ENCODE measurements around the gene GPR17.

GPR17 gene

GRCh38 chr2:127629637-127630036 is 16.3 kb upstream of the GPR17 start:
- no peak for DNase-seq (ENCODE audit: extremely low read depth in 1 of 2, low read depth in 1 of 2)

- DNase-seq (ENCODE audit: extremely low read depth in 1 of 2, low read depth in 1 of 2): no peak
Measured at GRCh38 chr2:127630096-127630863, 15.7 kb upstream of the GPR17 start.

GRCh38 chr2:127630864-127631540 is 15.0 kb upstream of the GPR17 start:
- DNase-seq (ENCODE audit: extremely low read depth in 1 of 2, low read depth in 1 of 2): no peak

- no peak for DNase-seq (ENCODE audit: extremely low read depth in 1 of 2, low read depth in 1 of 2)
Measured at GRCh38 chr2:127631541-127631996, 14.4 kb upstream of the GPR17 start.

- no peak for DNase-seq (ENCODE audit: extremely low read depth in 1 of 2, low read depth in 1 of 2)
Measured at GRCh38 chr2:127631997-127632581, 13.9 kb upstream of the GPR17 start.

- DNase-seq (ENCODE audit: extremely low read depth in 1 of 2, low read depth in 1 of 2): no peak
Measured at GRCh38 chr2:127632592-127633489, 13.1 kb upstream of the GPR17 start.

GRCh38 chr2:127633556-127634065 is 12.3 kb upstream of the GPR17 start:
- no peak for DNase-seq (ENCODE audit: extremely low read depth in 1 of 2, low read depth in 1 of 2)

- DNase-seq (ENCODE audit: extremely low read depth in 1 of 2, low read depth in 1 of 2): no peak
Measured at GRCh38 chr2:127634066-127634617, 11.8 kb upstream of the GPR17 start.

- no peak for DNase-seq (ENCODE audit: extremely low read depth in 1 of 2, low read depth in 1 of 2)
Measured at GRCh38 chr2:127634626-127635379, 11.2 kb upstream of the GPR17 start.

- no peak for DNase-seq (ENCODE audit: extremely low read depth in 1 of 2, low read depth in 1 of 2)
Measured at GRCh38 chr2:127635380-127636237, 10.3 kb upstream of the GPR17 start.

GRCh38 chr2:127636248-127637235 is 9.4 kb upstream of the GPR17 start:
- DNase-seq (ENCODE audit: extremely low read depth in 1 of 2, low read depth in 1 of 2): no peak

- DNase-seq (ENCODE audit: extremely low read depth in 1 of 2, low read depth in 1 of 2): no peak
Measured at GRCh38 chr2:127637236-127637630, 8.7 kb upstream of the GPR17 start.

- DNase-seq (ENCODE audit: extremely low read depth in 1 of 2, low read depth in 1 of 2): no peak
Measured at GRCh38 chr2:127637725-127638252, 8.2 kb upstream of the GPR17 start.

GRCh38 chr2:127638361-127639110 is 7.4 kb upstream of the GPR17 start:
- DNase-seq (ENCODE audit: extremely low read depth in 1 of 2, low read depth in 1 of 2): no peak

GRCh38 chr2:127639111-127639474 is 6.9 kb upstream of the GPR17 start:
- DNase-seq (ENCODE audit: extremely low read depth in 1 of 2, low read depth in 1 of 2): no peak
